Loucy (cell line): ENCODE results near the gene SKIC2.
"Not testable (repeated sequence)": the region's sequence is repeated elsewhere in the genome, so short reads cannot be mapped to it uniquely, and the experiment has no call there.

ENCODE experiments used
- H2AFZ ChIP-seq: fragments of 200-600 bp; sonication (generic); 2 replicates; pipeline ENCODE4 v1.6.0; 2016; ENCODE audit warnings: antibody characterized with exemption, mild to moderate bottlenecking, low read length, moderate library complexity
- H3F3A ChIP-seq: fragments of 200-600 bp; 2 replicates; pipeline ENCODE4 v1.6.0; 2016; ENCODE audit warnings: antibody characterized with exemption, low read depth, mild to moderate bottlenecking
- H3K27me3 ChIP-seq: fragments of 200-600 bp; sonication (generic); 2 replicates; pipeline ENCODE4 v1.6.1; 2014; ENCODE audit warnings: low read length, mild to moderate bottlenecking; ENCODE audit not compliant: insufficient read depth, poor library complexity, severe bottlenecking
- H3K36me3 ChIP-seq: fragments of 200-600 bp; sonication (generic); 2 replicates; pipeline ENCODE4 v1.6.1; 2016; ENCODE audit warnings: low read length; ENCODE audit not compliant: insufficient read depth
- H3K4me1 ChIP-seq: fragments of 200-600 bp; sonication (generic); 2 replicates; pipeline ENCODE4 v1.5.1; 2014; ENCODE audit warnings: low read length, mild to moderate bottlenecking; ENCODE audit not compliant: insufficient read depth, poor library complexity, severe bottlenecking
- H3K4me2 ChIP-seq: fragments of 200-600 bp; sonication (generic); 2 replicates; pipeline ENCODE4 v1.6.0; 2014; ENCODE audit warnings: antibody characterized with exemption, low read length, low read depth, mild to moderate bottlenecking; ENCODE audit not compliant: poor library complexity, severe bottlenecking
- H3K4me3 ChIP-seq: fragments of 200-600 bp; sonication (generic); 2 replicates; pipeline ENCODE4 v1.5.1; 2014; ENCODE audit warnings: low read length, mild to moderate bottlenecking, mixed read lengths; ENCODE audit not compliant: poor library complexity, severe bottlenecking
- H3K79me2 ChIP-seq: fragments of 200-600 bp; sonication (generic); 2 replicates; pipeline ENCODE4 v1.6.1; 2014; ENCODE audit warnings: low read length; ENCODE audit not compliant: insufficient read depth
- H3K9ac ChIP-seq: fragments of 200-600 bp; sonication (generic); 2 replicates; pipeline ENCODE4 v1.6.0; 2014; ENCODE audit warnings: mild to moderate bottlenecking, low read depth, low read length, moderate library complexity; ENCODE audit not compliant: poor library complexity, severe bottlenecking
- H3K9me2 ChIP-seq: fragments of 200-600 bp; sonication (generic); replicated peaks from 2 replicates; pipeline ENCODE4 v1.6.1; 2016; ENCODE audit warnings: low read depth, low read length, mixed read lengths
- H3K9me3 ChIP-seq: fragments of 200-600 bp; sonication (generic); 2 replicates; pipeline ENCODE4 v1.6.1; 2014; ENCODE audit warnings: mild to moderate bottlenecking, antibody characterized with exemption, low read length, low read depth; ENCODE audit not compliant: insufficient read depth
- H4K20me1 ChIP-seq: fragments of 200-600 bp; sonication (generic); 2 replicates; pipeline ENCODE4 v1.6.0; 2014; ENCODE audit warnings: antibody characterized with exemption, low read length, mild to moderate bottlenecking; ENCODE audit not compliant: insufficient read depth, poor library complexity, severe bottlenecking
- EZH2phosphoT487 ChIP-seq: fragments of 200-600 bp; IDR thresholded peaks from 2 replicates; pipeline ENCODE4 v1.6.1; 2018; ENCODE audit warnings: antibody characterized with exemption, mild to moderate bottlenecking, moderate library complexity, borderline replicate concordance
- TF ChIP-seq, protein P1 (sequence below): fragments of 200-600 bp; sonication (generic); conservative IDR thresholded peaks from 2 replicates; pipeline ENCODE4 v1.5.1; 2014; ENCODE audit warnings: mild to moderate bottlenecking, antibody characterized with exemption, low read length

Gene SKIC2

DNA sequence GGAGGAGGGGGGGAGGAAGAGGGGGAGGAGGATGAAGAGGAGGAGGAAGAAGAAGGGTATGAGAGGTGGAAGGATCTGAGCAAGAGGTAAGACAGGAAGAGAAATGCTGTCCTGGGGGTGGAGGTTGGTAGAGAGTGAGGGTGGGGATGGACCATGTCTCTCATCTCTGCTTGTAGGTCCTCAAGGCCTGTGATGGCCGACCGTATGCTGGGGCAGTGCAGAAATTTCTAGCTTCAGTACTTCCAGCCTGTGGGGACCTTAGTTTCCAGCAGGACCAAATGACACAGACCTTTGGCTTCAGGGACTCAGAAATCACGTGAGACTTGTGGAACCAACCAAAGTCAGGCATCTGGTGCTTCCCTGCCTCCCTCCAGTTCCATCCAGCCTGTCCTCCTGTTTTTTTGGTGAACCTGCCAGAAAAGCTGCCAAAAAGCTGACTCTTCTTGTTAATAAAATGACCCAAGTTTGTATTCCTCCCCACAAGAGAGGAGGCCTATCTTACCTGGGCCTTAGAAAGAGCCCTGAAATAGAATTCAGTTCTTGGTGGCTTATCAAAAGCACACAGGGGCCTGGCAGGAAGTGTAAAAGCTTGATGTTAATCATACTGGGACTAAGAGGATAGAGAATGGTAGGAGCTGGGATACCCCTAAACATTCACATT, 20.4 kb downstream of the SKIC2 start:
- H3K36me3 ChIP-seq = no peaks in the 10 kb centered on the region
- peak overlapping the region; percentile 68 for H3K9ac ChIP-seq
- no peaks in the 10 kb centered on the region for H3K9me3 ChIP-seq
- H3K4me3 ChIP-seq = peak overlapping the region; percentile 54
- H3F3A ChIP-seq = peaks cover 9% of the 10 kb centered on the region; the same call in 1 of the 2 replicates
- no peak overlapping the region for H2AFZ ChIP-seq
- no peaks in the 10 kb centered on the region for H3K9me2 ChIP-seq
- no peaks in the 10 kb centered on the region for H3K27me3 ChIP-seq
- peak overlapping the region; percentile 77 for H3K4me2 ChIP-seq
- no peaks in the 10 kb centered on the region for H3K79me2 ChIP-seq
- H4K20me1 ChIP-seq = no peaks in the 10 kb centered on the region
- TF ChIP-seq, protein P1, sequence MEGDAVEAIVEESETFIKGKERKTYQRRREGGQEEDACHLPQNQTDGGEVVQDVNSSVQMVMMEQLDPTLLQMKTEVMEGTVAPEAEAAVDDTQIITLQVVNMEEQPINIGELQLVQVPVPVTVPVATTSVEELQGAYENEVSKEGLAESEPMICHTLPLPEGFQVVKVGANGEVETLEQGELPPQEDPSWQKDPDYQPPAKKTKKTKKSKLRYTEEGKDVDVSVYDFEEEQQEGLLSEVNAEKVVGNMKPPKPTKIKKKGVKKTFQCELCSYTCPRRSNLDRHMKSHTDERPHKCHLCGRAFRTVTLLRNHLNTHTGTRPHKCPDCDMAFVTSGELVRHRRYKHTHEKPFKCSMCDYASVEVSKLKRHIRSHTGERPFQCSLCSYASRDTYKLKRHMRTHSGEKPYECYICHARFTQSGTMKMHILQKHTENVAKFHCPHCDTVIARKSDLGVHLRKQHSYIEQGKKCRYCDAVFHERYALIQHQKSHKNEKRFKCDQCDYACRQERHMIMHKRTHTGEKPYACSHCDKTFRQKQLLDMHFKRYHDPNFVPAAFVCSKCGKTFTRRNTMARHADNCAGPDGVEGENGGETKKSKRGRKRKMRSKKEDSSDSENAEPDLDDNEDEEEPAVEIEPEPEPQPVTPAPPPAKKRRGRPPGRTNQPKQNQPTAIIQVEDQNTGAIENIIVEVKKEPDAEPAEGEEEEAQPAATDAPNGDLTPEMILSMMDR = no peak
- no peak for TF ChIP-seq EZH2phosphoT487
- H3K4me1 ChIP-seq = peaks cover 15% of the 10 kb centered on the region

DNA sequence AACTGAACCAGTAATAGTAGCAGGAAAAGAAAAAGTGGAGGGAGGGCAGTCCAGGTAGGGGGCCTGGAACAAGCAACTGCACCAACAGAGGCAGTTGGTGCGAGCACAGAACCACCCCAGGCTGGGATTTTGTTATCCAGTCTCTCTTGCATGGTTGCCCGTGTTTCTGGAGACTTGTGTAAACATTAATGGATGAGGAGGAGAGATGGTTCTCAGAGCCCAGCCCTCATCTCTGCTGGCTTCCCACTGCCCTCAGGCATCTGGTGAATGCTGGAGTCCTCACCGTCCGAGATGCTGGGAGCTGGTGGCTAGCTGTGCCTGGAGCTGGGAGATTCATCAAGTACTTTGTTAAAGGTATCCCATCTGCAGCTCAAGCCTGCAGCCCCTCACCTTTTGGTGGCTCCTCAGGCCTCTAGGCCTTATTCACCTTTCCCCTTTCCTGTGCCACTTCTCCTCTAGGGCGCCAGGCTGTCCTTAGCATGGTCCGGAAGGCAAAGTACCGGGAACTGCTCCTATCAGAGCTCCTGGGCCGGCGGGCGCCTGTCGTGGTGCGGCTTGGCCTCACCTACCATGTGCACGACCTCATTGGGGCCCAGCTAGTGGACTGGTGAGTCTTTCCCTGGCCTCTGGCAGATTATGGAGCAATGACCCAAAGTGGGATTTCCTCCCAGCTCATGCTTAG, 21.4 kb downstream of the SKIC2 start:
- H2AFZ ChIP-seq, H3F3A ChIP-seq, H3K36me3 ChIP-seq, H3K79me2 ChIP-seq, H4K20me1 ChIP-seq, H3K4me3 ChIP-seq, H3K9me2 ChIP-seq, H3K27me3 ChIP-seq, H3K9me3 ChIP-seq: not testable (repeated sequence)
- Histone ChIP-seq H3K4me2 (peak overlapping the region; percentile 77), H3K4me1 (peaks cover 15% of the 10 kb centered on the region), H3K9ac (peak overlapping the region; percentile 68)

DNA sequence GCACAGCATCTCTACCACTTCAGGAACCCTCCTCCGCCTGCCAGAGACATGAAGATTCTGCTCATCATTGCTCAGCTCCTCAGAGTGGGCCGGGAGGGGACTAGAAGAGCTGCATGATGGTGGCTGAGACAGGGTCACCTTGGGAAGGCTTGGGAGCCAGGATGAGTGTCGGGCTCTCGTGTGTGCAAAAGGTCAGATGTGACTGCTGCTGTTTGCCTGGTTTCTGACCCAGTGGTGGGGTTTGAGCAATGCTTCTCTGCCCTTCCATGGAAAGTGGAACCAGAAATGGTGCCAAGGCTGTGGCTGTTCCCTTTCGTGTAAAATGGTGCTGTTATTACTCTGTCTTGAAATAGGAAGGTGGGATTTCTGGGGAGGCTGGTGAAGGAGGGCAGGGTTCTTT, 22.0 kb downstream of the SKIC2 start:
- H3F3A ChIP-seq, H3K4me3 ChIP-seq, H3K9me2 ChIP-seq, H3K9ac ChIP-seq, H3K9me3 ChIP-seq, H3K27me3 ChIP-seq, H3K36me3 ChIP-seq, H3K4me2 ChIP-seq, H2AFZ ChIP-seq, H4K20me1 ChIP-seq, H3K79me2 ChIP-seq: not testable (repeated sequence)
- H3K4me1 ChIP-seq = peaks cover 15% of the 10 kb centered on the region

DNA sequence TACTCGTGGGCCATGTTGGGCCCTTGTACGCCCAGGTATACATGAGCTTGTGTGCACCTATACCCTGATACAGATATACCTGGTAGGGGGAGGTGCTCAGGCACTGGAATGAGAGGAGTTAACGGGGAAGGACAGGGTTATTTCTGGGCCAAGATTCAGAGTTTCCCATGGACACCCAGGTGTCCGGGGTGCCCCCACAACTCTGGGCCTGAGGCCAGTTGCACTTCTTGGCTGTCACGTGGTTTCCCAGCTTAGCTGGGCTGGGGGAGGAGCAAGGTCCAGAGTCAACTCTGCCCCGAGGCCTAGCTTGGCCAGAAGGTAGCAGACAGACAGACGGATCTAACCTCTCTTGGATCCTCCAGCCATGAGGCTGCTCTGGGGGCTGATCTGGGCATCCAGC, 22.8 kb downstream of the SKIC2 start, which contains the start of gene C4A:
Gene C4A, plus strand, starts transcription at position 314 of the 400 bp plus-strand sequence. Its CDS starts 51 bp downstream, at position 365.
- H3K4me3 ChIP-seq, H3F3A ChIP-seq, H3K4me2 ChIP-seq, H3K79me2 ChIP-seq, H3K9ac ChIP-seq, H3K36me3 ChIP-seq, H3K27me3 ChIP-seq, H3K9me3 ChIP-seq, H2AFZ ChIP-seq, H4K20me1 ChIP-seq, H3K9me2 ChIP-seq: not testable (repeated sequence)
- H3K4me1 ChIP-seq = peaks cover 15% of the 10 kb centered on the region

DNA sequence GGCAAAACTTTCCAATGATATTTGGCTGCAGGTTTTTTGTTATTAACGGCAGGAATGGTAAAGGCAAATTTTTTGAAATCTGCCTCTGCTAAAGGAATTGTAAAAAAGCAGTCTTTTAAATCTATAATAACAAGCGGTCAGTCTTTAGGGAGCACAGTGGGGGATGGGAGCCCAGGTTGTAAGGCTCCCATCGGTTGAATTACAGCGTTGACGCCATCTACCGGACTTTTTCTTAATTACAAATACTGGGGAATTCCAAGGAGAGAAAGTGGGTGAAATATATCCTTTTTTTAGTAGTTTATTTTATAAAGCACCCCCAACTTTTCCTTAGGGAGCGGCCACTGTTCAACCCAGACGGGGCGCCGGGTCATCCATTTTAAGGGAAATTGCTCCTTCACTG, 30.4 kb downstream of the SKIC2 start:
- H3K36me3 ChIP-seq, H3K4me2 ChIP-seq, H3K9me3 ChIP-seq, H4K20me1 ChIP-seq, H3K9me2 ChIP-seq, H3K27me3 ChIP-seq, H3K4me1 ChIP-seq, H3K79me2 ChIP-seq, H3F3A ChIP-seq, H3K4me3 ChIP-seq, H3K9ac ChIP-seq, H2AFZ ChIP-seq: not testable (repeated sequence)

DNA sequence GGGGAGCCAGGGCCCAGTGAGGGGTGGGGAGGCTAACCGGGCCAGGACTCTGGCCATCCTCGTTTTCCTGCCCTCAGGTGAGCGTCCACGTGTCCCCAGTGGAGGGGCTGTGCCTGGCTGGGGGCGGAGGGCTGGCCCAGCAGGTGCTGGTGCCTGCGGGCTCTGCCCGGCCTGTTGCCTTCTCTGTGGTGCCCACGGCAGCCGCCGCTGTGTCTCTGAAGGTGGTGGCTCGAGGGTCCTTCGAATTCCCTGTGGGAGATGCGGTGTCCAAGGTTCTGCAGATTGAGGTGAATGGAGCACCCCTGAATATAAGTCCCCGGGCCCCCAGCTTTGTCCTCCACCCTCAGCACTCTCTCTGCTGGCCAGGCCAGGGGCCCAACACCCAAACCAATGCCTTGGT, 35.4 kb downstream of the SKIC2 start:
- not testable (repeated sequence) for H3K9me3 ChIP-seq, H3K9me2 ChIP-seq, H3F3A ChIP-seq, H4K20me1 ChIP-seq, H3K9ac ChIP-seq, H3K4me3 ChIP-seq, H3K4me1 ChIP-seq, H3K79me2 ChIP-seq, H2AFZ ChIP-seq, H3K36me3 ChIP-seq, H3K4me2 ChIP-seq, H3K27me3 ChIP-seq
